AG08395 (cell line): ENCODE results near the gene KCNJ5.

ENCODE experiments used
- DNase-seq: peaks from one replicate; pipeline ENCODE4 v3.0.0; 2012; ENCODE audit warnings: mixed read lengths, low spot score

The KCNJ5 gene

DNA sequence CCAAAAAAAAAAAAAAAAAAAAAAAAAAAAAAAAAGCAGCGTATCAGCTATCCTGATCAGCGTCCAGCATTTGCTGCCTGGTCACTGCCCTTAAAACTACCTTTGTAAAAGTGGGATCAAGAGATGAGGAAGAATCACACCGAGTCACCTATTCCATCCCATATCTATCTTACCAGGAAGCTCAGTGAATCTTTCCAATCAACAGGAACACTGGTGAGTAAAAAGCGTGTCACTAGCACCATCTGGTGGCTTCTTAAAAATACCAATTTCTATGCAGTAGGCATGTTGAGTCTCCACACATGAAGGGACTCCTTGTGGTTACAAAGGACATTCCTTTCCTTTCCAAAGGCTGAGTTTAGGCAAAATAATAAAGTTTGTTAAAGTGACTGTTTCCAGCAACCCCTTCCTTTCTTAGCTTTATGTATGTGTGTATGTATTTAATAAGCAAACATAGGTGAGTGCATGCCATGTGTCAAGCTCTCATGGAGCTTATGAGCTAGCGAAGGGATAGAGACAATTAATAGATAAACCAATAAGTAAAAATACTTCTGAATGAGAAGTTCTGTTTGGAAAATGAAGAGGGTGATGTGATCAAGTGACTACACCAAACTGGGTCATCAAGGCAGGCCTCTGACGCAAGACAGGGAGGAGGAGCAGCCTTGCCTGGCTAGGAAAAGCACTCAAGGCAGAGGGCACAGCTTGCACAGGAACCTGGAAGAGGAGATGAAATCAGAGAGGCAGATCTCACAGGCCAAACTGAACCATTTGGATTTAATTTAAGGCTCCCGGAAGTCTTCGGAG, 65.4 kb downstream of the KCNJ5 start:
- DNase-seq, result peak; percentile 79

DNA sequence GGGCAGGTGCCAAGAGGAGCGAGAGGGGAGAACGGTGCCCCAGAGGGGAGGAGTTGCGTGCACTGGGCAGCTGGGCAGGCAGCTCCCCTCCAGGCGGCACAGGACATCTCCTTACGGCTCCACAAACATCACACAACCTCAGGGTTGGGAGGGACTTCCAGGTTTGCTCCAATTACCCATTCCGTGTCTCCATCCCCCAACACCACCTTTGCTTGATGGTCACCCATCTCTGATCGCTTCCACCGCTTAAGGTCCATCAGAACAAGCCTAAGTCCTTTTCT, 66.0 kb downstream of the KCNJ5 start:
- no peak for DNase-seq

DNA sequence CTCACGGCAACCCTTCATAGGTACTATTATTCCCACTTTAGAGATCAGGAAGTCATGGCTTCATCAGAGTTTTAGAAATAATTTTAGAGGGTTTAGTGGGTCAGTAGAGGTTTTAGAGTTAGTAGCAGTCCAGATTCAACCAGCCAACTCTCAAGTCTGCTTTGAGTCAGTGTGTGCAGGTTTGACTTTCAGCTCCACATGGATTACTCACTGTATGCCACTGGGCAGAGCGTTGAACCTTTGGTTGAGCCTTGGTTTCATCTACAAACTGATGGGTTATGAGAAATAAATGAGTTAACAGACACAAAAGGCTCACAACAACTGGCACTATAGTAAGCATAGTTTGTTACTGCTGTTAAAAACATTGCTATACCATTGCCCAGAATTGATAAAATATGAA, 70.5 kb downstream of the KCNJ5 start:
- no peak for DNase-seq

DNA sequence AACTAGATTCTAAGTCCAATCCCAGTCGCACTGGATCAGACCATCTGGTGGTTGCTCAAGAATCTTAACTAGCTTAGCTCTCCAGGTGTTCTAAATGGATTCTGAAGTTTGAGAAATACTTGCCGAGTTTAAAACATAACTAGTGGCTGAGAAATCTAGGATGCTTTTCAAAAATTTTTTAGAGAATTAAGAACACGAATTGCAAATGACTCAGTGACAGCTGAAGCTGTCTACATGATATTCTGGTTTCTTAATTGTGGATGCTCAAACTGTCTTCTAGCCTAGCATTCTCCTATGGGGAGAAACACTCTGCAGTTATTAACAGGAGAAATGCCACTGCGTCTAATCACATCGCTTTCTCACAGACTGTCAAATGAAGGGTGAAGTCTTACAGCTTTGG, 71.7 kb downstream of the KCNJ5 start:
- DNase-seq, result no peak

DNA sequence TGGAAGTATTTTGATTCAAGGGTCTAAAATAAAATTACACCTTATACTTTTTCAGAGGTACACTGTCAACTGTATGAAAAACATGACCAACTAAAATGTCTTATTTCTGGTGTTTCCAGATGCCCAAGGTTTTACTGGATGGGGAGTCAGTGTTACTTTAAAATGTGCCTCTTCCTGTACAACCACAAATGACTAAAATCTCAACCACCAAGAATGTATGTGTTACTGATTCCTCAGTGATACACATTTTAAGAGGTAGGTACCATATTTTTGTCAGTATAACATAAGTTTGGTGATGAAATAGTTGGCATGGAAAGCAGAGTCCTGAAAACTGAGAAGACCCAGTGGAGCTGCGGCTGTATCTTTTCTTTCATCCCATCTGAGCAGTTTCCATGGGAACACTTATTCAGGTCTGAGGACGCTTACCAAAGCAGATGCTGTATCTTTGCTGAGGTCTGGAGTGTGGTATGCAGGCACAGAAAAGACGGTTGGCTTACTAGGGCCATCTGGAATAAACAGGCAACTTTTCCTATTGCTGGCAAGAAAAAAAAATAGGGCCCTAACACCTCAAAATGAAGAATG, 72.7 kb downstream of the KCNJ5 start:
- DNase-seq, result no peak

DNA sequence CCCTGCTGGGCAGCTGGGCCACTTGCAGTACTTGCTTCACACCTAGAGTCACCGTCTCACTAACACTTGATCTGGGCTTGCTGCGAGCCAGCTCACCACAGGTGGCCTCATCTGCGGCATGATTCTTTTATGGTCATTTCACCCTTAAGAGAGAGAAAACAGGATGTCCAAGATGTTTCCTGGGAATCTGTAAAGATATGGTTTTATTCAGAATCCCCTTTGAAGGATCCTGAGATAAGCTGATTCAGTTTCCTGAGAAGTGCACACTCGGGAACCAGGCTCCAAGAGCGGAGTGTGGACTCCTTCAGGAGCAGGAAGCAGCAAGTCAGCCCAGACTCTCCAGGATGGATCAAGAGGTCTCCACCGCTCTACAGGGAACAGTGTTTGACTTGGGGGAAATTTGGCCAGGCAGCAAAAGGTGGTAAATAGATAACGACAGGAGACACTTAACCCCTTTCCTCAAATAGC, 73.3 kb downstream of the KCNJ5 start:
- no peak for DNase-seq

DNA sequence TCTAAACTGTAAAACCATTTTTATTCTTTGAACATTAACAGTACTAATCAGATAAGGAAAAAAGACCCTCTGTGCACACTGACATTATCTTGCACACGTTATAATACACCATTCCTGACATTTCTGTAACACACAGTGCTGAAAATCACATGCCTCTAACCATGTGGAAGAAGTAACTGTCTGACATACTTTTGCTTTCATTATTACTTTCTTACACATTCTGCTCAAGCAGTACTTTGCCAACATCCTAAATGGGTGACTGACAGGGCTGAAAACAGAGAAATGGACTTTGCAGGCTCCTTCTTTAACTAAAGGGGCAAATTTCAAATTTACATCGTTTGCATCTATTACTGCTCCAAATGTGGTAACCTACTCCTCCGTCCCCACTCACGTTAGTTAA, 74.3 kb downstream of the KCNJ5 start:
- no peak for DNase-seq

DNA sequence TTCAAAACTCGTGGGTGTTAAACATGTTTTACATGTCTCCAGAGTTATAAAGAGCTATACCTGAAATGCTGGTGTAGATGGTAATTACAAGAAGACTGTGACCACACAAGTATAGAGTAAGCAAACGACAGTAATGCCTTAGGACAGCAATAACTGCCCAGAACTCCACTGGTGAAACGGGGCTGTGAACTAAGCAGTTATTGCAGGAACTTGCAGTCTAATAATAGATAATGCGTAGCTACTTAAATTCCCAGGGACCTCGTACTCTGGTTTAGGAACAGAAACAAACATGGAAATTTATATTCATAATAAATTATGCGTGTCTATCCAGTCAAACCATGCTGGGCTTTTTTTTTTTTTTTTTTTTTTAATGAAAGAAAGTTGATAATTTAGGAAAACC, 76.4 kb downstream of the KCNJ5 start:
- no peak for DNase-seq

DNA sequence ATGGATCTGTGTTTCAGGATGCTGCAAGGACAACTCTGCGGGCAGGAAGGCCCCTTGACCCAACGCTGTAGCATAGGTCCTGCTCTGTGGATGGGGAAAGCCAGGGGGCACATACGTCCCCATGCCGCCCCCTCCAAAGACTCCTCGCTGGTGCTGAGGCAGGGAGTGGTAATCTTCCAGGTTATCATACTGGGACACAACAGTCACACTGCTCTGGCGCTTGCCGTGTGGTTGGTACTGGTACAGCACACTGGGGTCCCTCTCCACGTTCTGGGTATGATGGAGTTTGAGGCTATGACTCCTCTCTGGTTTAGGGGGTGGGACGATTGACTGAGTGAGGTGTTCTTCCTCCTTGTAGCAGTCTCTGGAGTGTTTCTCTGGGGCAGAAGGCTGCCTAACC, 77.8 kb downstream of the KCNJ5 start:
- no peak for DNase-seq
